Measurements from ENCODE around the gene METTL17.
"Not testable (repeated sequence)": the region's sequence is repeated elsewhere in the genome, so short reads cannot be mapped to it uniquely, and the experiment has no call there.

Gene METTL17

GRCh38 chr14:20996521-20996920, 6.7 kb downstream of the METTL17 start:
- no peak for DNase-seq (ENCODE audit: low spot score)

- DNase-seq (ENCODE audit: low spot score): no peak
Observed at GRCh38 chr14:20997115-20997514, 7.3 kb downstream of the METTL17 start.

DNA sequence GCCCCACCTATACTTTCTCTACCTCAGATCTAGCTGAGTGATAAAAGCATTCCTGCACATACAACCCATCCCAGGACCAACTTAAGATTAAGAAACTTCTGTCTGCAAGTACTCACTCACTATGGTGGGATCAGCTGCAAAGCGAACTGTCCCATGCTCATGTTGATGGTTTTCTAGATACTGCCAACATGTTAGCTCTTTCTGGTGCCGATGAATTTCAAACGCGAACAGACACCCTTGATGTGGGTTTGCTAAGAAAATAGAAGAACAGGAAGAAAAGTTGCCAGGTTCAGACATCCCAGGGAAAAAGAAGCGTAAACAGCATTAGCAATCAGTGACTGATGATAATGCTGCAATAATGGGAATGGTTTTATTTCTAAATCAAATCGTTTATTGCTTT, 7.8 kb downstream of the METTL17 start:
- no peak for DNase-seq (ENCODE audit: low spot score)

- no peak for DNase-seq (ENCODE audit: low spot score)
Observed at GRCh38 chr14:20998139-20998538, 8.4 kb downstream of the METTL17 start.

GRCh38 chr14:20998674-20999366, 9.0 kb downstream of the METTL17 start, which contains the start of gene SLC39A2:
SLC39A2 (plus strand) TSS chr14:20999293; CDS start chr14:20999447, 154 bp downstream.
- no peak for DNase-seq (ENCODE audit: low spot score)

DNA sequence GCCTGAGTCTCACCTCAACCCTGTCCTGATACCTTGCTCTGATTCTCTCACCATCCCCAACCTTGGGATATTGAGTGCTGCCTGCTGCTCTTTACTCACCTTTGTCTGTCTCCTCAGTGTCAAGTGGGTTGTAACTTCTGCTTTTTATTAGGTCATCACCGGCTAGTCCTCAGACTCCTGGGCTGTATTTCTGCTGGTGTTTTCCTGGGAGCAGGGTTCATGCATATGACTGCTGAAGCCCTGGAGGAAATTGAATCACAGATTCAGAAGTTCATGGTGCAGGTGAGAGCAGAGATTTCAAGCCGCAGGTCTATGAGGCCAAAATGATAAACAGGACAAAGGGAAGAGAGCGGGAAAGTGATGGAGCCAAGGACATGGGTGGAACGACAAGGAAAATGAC, 9.8 kb downstream of the METTL17 start:
- DNase-seq (ENCODE audit: low spot score): no peak

- DNase-seq (ENCODE audit: low spot score): no peak
Observed at GRCh38 chr14:21001218-21001617, 11.4 kb downstream of the METTL17 start.

DNA sequence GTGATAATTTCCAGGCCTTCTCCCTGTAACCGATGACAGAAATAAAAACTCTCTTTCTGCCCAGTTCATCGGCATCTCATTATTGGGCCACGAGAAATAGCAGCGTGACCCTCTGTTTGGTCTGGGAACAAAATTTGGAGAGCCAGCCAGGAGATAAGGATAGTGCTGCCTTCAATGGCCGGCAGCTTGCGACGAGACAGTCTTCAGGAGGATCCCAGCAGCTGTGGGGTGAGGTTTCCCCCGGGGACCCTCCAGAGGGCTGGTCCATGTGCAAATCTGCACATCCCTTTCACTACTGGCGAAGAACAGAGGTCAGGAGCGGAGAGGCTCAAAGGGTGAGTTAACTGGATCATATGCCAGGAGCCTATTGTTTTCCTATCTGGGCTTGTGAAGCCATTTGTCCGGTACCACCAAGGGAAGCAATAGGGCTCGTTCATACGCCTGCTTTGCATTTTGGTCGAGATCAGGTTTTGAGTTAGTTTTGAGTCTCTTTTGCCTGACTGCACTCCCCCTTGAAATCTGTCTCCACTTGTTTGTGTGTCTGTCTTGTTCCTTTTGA, 14.1 kb downstream of the METTL17 start:
- no peak for DNase-seq (ENCODE audit: low spot score)

GRCh38 chr14:21009721-21010120, 19.9 kb downstream of the METTL17 start:
- DNase-seq (ENCODE audit: low spot score): not testable (repeated sequence)

- DNase-seq (ENCODE audit: low spot score): no peak
Observed at GRCh38 chr14:21011136-21011535, 21.4 kb downstream of the METTL17 start.

GRCh38 chr14:21014761-21015190, 25.0 kb downstream of the METTL17 start:
- peak; percentile 78 for DNase-seq (ENCODE audit: low spot score)

GRCh38 chr14:21015312-21015711, 25.5 kb downstream of the METTL17 start:
- DNase-seq (ENCODE audit: low spot score): no peak

DNA sequence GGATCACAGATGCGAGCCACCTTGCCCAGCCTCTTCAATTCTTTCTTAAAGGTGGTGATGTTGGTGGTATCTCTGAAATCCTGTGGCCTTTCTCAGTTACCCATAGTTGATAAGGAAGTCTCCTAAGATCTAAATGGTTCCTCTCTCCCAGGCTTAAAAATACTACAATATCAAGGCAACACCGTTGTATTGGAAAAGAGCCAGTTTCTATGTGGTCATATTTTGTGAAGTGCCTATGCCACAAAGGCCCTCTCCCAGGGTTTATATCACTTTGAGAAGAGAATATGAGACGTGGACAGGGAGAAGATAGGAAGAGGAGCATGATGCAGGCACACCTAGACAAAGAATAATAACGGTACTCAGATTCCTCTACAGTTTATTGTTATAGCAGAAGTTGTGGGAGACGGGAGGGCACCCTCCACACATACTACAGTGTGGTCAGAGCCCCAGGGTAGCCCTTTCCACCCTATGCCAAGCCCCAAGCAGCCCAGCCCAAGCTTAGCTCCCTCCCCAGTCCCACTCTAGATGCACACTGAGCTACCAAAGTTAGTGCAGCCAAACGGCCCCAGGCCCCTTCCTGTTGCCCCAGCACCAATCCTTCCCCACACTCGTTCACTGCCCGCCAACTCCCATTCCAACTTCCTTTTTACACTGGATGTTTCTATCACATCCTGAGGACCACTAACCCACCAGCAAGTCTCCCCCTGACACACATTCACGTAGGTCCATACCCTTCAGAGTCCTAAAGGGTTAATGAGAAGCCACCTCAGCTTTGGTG, 26.8 kb downstream of the METTL17 start:
- no peak for DNase-seq (ENCODE audit: low spot score)

GRCh38 chr14:21017528-21018245, 27.9 kb downstream of the METTL17 start:
- no peak for DNase-seq (ENCODE audit: low spot score)

DNA sequence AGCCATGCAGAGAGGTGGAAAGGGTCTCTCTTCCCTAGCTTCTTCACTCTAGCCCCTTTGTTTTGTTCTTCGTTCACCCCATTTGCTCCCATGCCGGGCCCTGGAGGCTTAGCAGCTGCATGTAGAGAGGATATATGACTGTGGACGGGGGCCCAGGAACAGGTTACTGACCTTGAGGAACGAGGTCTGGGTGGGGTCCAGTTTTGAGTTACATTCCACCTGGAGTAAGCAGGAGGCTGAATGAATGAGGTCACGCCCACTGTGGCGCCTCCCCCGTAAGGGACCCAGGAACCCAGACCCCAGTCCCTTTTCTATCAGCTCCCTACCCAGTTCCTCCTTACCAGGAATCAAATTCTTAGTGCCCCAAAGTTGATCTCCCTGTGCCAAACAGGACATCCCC, 28.5 kb downstream of the METTL17 start:
- no peak for DNase-seq (ENCODE audit: low spot score)

DNA sequence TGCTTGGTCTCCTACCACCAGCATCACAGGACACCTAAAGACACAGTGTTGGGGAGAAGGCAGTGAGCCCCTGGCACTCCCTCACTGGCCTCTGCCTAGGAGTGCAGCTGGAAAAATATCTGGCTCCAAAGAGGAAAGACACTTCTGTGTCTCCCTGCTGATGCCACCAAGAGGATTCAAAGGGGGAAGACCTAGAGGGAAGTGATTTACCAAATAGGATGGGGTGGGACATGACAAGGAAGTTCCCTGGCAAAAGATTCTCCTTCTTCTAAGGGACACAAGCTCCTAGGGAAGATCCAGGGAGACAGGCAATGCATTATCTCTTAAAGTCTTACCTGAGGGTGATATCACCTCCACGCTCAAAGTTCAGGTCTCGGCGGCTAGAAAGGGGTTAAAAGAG, 29.0 kb downstream of the METTL17 start:
- DNase-seq (ENCODE audit: low spot score): no peak

GRCh38 chr14:21019366-21019765, 29.6 kb downstream of the METTL17 start:
- DNase-seq (ENCODE audit: low spot score): no peak

- no peak for DNase-seq (ENCODE audit: low spot score)
Observed at GRCh38 chr14:21020977-21021545, 31.3 kb downstream of the METTL17 start.

DNA sequence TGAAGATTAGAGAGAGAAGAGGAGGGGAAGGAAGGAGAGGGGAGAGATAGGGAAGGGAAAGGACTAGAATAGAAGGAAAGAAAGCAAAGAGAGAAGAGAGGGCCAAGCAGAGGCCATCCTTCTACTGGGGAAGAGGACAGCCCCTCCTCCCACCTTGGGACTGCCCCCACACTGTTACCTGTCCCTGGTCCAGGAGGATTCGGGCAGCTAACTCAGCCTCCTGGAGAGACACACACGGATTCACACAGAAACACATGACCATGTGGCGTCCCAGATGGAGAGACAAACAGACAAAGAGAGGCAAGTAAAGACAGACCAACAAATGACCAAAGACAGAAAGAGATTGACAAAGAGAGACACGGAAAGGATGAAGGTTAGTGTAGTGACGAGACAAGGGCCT, 32.9 kb downstream of the METTL17 start:
- no peak for DNase-seq (ENCODE audit: low spot score)

- no peak for DNase-seq (ENCODE audit: low spot score)
Observed at GRCh38 chr14:21023174-21023573, 33.4 kb downstream of the METTL17 start.

DNA sequence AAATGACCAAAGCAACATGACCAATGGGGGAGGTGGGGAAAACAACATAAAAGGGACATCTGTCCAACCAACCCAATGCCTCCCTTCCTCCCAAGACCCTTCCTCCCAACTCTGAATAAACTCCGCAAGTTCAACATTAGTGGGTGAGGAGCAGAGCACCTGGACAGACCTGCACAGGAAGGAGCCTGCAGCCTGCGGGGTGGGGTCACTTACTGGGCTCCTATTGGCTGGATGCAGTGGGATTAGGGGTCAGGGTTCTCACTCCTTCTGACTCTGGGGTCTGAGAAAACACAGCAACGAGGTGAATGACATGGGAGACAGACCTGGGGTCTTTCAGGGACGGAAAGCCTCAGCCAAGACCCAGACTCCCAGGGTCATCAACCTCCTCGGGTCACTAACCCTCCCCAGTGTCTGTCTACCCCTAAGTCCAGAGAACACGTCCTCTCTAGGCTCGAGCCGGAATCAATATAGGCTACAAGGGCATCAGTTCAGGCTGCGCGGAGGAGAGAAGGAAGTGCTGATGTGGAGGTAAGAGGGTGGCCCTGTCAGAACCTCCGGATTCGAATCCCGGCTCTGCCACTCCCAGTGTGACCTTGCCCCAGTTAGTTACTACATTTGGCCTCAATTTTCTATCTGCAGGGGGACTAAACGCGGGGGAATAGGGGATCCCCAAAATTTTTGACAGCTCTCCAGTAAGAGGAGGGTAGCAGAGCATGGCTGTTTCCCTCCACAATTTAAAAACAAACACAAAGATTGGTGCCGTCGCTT, 34.2 kb downstream of the METTL17 start:
- no peak for DNase-seq (ENCODE audit: low spot score)
